Heart left ventricle (tissue), 16 donors: ENCODE data around the gene PRKN. TPM values are rescaled to one million over a fixed set of nuclear protein-coding genes. Genes with fewer than 3 reads are reported as not detected.
"Not testable (repeated sequence)": the region's sequence is repeated elsewhere in the genome, so short reads cannot be mapped to it uniquely, and the experiment has no call there.

ENCODE experiments used
- ATAC-seq, 4 donors: fragments of 200-7000 bp; cut with Tn5 transposase; one replicate each; pipeline ENCODE4 v1.9.1; 2020 to 2022; ENCODE audit warnings: moderate library complexity in 4 of 4, mild to moderate bottlenecking in 3 of 4, moderate number of reproducible peaks in 1 of 4
- DNase-seq, 5 donors: peaks; one replicate each; pipeline ENCODE4 v3.0.0-alpha.2; 2020
- H3K27ac ChIP-seq, 12 donors: fragments of 200-600 bp; sonication (generic) in 4 of 12; one replicate each; pipeline versions ENCODE4 v1.5.0 to v1.8.0; 2016 to 2022; ENCODE audit warnings: mild to moderate bottlenecking in 2 of 12
- H3K27me3 ChIP-seq, 9 donors: fragments of 200-600 bp; sonication (generic) in 2 of 9; one replicate each; pipeline versions ENCODE4 v1.5.1 to v1.8.0; 2016 to 2022; ENCODE audit warnings: mild to moderate bottlenecking in 3 of 9
- H3K36me3 ChIP-seq, 9 donors: fragments of 200-600 bp; sonication (generic) in 2 of 9; one replicate each; pipeline versions ENCODE4 v1.5.0 to v1.8.0; 2018 to 2022; ENCODE audit warnings: mild to moderate bottlenecking in 2 of 9
- H3K4me1 ChIP-seq, 12 donors: fragments of 200-600 bp; sonication (generic) in 4 of 12; one replicate each; pipeline versions ENCODE4 v1.5.0 to v1.8.0; 2016 to 2022; ENCODE audit warnings: mild to moderate bottlenecking in 3 of 12
- H3K4me3 ChIP-seq, 12 donors: fragments of 200-600 bp; sonication (generic) in 4 of 12; one replicate each; pipeline versions ENCODE4 v1.5.0 to v1.8.0; 2017 to 2022; ENCODE audit warnings: mild to moderate bottlenecking in 9 of 12, moderate library complexity in 4 of 12
- H3K9me3 ChIP-seq, 12 donors: fragments of 200-600 bp; sonication (generic) in 4 of 12; one replicate each; pipeline versions ENCODE4 v1.5.0 to v1.8.0; 2016 to 2022; ENCODE audit warnings: mild to moderate bottlenecking in 1 of 12
- POLR2A ChIP-seq, 2 donors: fragments of 450-650 bp; IDR thresholded peaks; one replicate each; pipeline ENCODE4 v1.6.1; 2017; ENCODE audit warnings: antibody characterized with exemption in 2 of 2, mild to moderate bottlenecking in 2 of 2, moderate library complexity in 2 of 2
- WGBS, 4 donors: extraction: QIAGEN DNeasy Blood & Tissue Kit in 2 of 4; methylation state at CpG; one replicate each; pipeline versions ENCODE4 v1.1.5 to v1.1.7; 2013 to 2018; 5-methylcytosine and 5-hydroxymethylcytosine counted together
- intact Hi-C, 10 donors: fragments of 100-400 bp; cut with DNase I; formaldehyde crosslinking; loops; one replicate each; pipeline versions ENCODE4 v1.11.1 to v1.14.2; 2022
- polyA plus RNA-seq, 2 donors: library from polyadenylated mRNA; stranded (reverse); fragments of 200-250 nt; gene quantifications; one replicate each; pipeline ENCODE4 v1.2.3, GENCODE V29; 2013
- total RNA-seq, 9 donors: library from RNA; depleted of rRNA in 2 of 9; stranded (reverse); fragments of >200 nt in 2 of 9; fragmentation: NEBNext Ultra II Directional in 3 of 9; extraction: Animal tissue kit (Norgen Biotek cat#: 25700) in 3 of 9; gene quantifications; one replicate each; pipeline versions ENCODE4 v1.1.0 to v1.2.4, GENCODE V29; 2016 to 2023
- TF ChIP-seq, protein P1 (sequence below), 12 donors: fragments of 200-600 bp; sonication (generic) in 4 of 12; IDR thresholded peaks; one replicate each; pipeline versions ENCODE4 v1.5.0 to v1.8.0; 2018 to 2022; ENCODE audit warnings: antibody characterized with exemption in 12 of 12, mild to moderate bottlenecking in 5 of 12
- donor health status: ischemic (EF 13 %, LVEDD 7.1; RV severe dilation, severe dysfunction).
- donor health status: healthy with polysubstance abuse.
- donor health status: DM: no; HTN: yes; CAD: no.
- donor health status: DM: no; HTN: no; CAD: no.
- donor health status: ischemic (EF 25% LVEDD 6.9; RV normal size, moderate dysfunction).
- donor health status: ischemic (EF 25% LVEDD 5.7; RV mildly dilated, moderate dysfunction).
- donor health status: healthy.
- donor health status: DM: yes; HTN: yes; CAD: no.
- donor health status: ischemic (EF 35%, LVEDD 5.7; RV mildly dilated, moderate dysfunction).
- donor health status: nonischemic (EF 11% LVEDD 7.7; RV severe dilation, severe dysfunction).
- donor health status: DM: yes; HTN: yes; CAD: no.
- donor health status: PGD.
- donor health status: ischemic (EF 29% LVEDD 5.4; RV normal size, mild dysfunction).
- donor health status: nonischemic (EF 23%, LVEDD 6.1; RV moderate dilation, normal function).

The PRKN gene
- total and polyA plus RNA-seq, 11 donors, result 3.4 to 32.5 (median 21.2) TPM

DNA sequence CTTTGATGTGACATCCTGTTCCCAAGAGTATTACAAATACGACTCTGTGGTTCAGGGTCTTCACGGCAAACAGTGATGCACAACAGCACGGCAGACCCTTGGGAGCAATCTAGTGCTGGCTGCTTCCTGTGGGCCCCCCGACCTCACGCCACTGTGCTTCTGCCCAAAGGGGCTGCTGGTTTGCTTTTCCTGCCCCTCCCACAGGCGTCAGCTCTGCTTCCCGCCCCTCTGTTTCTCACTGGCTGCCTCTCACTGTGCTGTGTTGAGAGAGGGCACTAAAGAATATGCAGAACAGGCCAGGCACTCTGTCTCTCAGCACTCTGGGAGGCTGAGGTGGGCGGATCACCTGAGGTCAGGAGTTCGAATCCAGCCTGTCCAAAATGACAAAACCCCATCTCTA, 899.2 kb downstream of the PRKN start:
- no peaks in the 10 kb centered on the region for H3K9me3 ChIP-seq
- DNase-seq (no peak), ATAC-seq (no peak)
- no peaks in the 10 kb centered on the region for H3K36me3 ChIP-seq
- WGBS, 4 donors, result 48 to 63% (median 52%) methylated on average over 8 to 9 of the region's 9 CpGs
- H3K4me3 ChIP-seq, result no peak overlapping the region
- intact Hi-C loops, result no loop called here
- no peaks in the 10 kb centered on the region for H3K27me3 ChIP-seq
- TF ChIP-seq, protein P1, sequence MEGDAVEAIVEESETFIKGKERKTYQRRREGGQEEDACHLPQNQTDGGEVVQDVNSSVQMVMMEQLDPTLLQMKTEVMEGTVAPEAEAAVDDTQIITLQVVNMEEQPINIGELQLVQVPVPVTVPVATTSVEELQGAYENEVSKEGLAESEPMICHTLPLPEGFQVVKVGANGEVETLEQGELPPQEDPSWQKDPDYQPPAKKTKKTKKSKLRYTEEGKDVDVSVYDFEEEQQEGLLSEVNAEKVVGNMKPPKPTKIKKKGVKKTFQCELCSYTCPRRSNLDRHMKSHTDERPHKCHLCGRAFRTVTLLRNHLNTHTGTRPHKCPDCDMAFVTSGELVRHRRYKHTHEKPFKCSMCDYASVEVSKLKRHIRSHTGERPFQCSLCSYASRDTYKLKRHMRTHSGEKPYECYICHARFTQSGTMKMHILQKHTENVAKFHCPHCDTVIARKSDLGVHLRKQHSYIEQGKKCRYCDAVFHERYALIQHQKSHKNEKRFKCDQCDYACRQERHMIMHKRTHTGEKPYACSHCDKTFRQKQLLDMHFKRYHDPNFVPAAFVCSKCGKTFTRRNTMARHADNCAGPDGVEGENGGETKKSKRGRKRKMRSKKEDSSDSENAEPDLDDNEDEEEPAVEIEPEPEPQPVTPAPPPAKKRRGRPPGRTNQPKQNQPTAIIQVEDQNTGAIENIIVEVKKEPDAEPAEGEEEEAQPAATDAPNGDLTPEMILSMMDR (IDR thresholded peaks at IDR 0.05), result no peak
- TF ChIP-seq POLR2A (IDR thresholded peaks at IDR 0.05), result no peak
- H3K27ac ChIP-seq, result no peak overlapping the region
- no peaks in the 10 kb centered on the region for H3K4me1 ChIP-seq

DNA sequence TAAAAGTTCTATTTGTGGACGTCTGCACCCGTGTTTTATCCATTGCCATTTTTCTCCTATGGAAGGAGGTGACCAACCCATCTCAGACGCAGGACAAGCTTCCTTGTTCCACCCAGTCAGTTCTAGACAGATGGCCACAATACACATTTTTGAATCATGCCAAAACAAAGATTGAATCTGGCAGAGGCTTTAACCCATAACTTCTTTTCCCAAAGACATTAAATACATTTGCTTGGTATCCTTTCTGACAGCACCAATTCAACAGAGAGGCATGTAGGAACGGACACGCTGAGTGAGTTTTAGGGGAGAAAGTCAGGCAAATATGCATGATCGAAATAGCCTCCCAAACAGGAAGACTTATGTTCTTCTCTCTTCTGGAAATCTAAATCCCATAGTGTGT, 901.1 kb downstream of the PRKN start:
- no peak for ATAC-seq
- Histone ChIP-seq H3K27ac (no peak overlapping the region), H3K4me1 (no peaks in the 10 kb centered on the region), H3K27me3 (no peaks in the 10 kb centered on the region), H3K4me3 (no peak overlapping the region), H3K9me3 (no peaks in the 10 kb centered on the region), H3K36me3 (no peaks in the 10 kb centered on the region)
- intact Hi-C loops, result no loop called here
- WGBS, 4 donors, result 83 to 87% (median 85%) methylated on average over 6 of the region's 6 CpGs
- TF ChIP-seq, protein P1 (IDR thresholded peaks at IDR 0.05), result no peak
- no peak for DNase-seq

DNA sequence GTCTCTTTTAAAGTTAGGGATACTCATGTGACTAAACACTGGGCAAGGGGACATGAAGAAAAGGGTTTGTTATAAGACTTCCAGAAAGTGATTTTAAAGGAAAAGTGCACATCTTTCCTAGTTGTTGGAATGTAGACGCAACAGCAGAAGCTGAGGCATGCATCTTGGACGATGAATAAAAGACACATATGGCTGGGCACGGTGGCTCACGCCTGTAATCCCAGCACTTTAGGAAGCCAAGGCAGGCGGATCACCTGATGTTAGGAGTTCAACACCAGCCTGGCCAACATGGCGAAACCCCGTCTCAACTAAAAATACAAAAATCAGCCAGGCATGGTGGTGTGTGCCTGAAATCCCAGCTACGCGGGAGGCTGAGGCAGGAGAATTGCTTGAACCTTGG, 905.4 kb downstream of the PRKN start:
- H3K27me3 ChIP-seq, intact Hi-C loops, H3K36me3 ChIP-seq, H3K4me1 ChIP-seq, H3K9me3 ChIP-seq, H3K27ac ChIP-seq, ATAC-seq, H3K4me3 ChIP-seq, DNase-seq: not testable (repeated sequence)
- WGBS, 4 donors, result 93 to 99% (median 96%) methylated on average over 9 of the region's 9 CpGs

DNA sequence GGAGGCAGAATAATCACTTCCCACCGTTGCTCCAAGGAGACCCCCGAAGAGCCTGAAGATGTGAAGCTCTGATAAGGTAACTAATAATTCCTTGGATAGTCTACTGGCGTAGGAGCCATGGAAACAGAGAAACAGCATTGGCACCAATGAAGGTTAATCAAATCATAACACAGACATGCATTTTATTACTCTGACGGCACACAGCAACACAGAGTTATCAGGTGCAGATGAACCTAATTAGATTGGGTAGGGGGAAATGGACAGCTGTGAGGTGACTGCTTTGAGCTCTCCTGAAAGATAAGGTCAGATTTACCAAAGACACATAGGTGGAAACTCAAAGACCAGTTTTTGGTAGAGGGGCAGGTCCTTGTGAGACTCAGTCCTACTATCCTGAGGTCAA, 909.7 kb downstream of the PRKN start:
- ATAC-seq, result no peak
- Histone ChIP-seq H3K9me3 (peaks cover 0 to 3% (median 0%) of the 10 kb centered on the region in 12 donors), H3K4me3 (no peak overlapping the region), H3K4me1 (no peaks in the 10 kb centered on the region), H3K27me3 (no peaks in the 10 kb centered on the region), H3K36me3 (no peaks in the 10 kb centered on the region), H3K27ac (no peak overlapping the region)
- no peak for DNase-seq
- TF ChIP-seq, protein P1 (IDR thresholded peaks at IDR 0.05), result no peak
- TF ChIP-seq POLR2A (IDR thresholded peaks at IDR 0.05), result no peak
- intact Hi-C loops, result no loop called here
- WGBS, 4 donors, result 84 to 92% (median 86%) methylated on average over 4 of the region's 4 CpGs

DNA sequence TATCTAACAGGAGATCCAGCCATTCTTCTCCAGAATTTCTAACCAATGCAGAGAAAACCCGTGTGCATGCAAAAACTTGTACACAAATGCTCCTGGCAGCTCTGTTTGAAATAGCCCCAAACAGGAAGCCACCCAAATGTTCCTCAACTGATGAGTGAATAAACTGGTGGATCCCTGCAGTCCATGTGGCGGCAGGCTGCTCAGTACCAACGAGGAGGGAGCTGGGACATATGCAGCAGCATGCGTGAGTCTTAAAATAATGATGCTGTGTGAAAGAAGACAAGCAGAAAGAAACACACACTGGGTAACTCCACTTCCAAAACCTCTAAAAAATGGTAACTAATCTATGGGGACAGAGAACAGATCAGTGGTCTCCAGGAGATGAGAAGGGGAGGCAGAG, 911.6 kb downstream of the PRKN start:
- ATAC-seq, result no peak
- no peak for DNase-seq
- peaks cover 0 to 13% (median 0%) of the 10 kb centered on the region in 12 donors for H3K9me3 ChIP-seq
- no peaks in the 10 kb centered on the region for H3K4me1 ChIP-seq
- 49 to 68% (median 62%) methylated on average over 4 of the region's 4 CpGs for WGBS, 4 donors
- H3K4me3 ChIP-seq, result no peak overlapping the region
- H3K27me3 ChIP-seq, result no peaks in the 10 kb centered on the region
- TF ChIP-seq, protein P1 (IDR thresholded peaks at IDR 0.05), result no peak
- TF ChIP-seq POLR2A (IDR thresholded peaks at IDR 0.05), result no peak
- no peak overlapping the region for H3K27ac ChIP-seq
- intact Hi-C loops, result no loop called here
- no peaks in the 10 kb centered on the region for H3K36me3 ChIP-seq
